GM12878 (cell line): ENCODE measurements around the gene SLC38A3. TPM values are rescaled to one million over a fixed set of nuclear protein-coding genes. Genes with fewer than 3 reads are reported as not detected.
A peak's percentile ranks its signal among the peaks of the same experiment; 100 is the strongest.

Experiments
- ATF2 ChIP-seq: IDR thresholded peaks from 2 replicates; pipeline ENCODE4 v1.6.1; 2012; ENCODE audit warnings: low read length, inconsistent platforms
- CHD4 ChIP-seq: fragments of 200-600 bp; sonication (generic); IDR thresholded peaks from 2 replicates; pipeline ENCODE4 v1.6.1; 2016; ENCODE audit warnings: mild to moderate bottlenecking
- CREB1 ChIP-seq: IDR thresholded peaks from 2 replicates; pipeline ENCODE4 v1.6.1; 2012; ENCODE audit warnings: low read depth, mild to moderate bottlenecking, inconsistent platforms
- E2F8 ChIP-seq: fragments of 450-650 bp; IDR thresholded peaks from 2 replicates; pipeline ENCODE4 v1.6.1; 2018; ENCODE audit warnings: mild to moderate bottlenecking, low read depth, moderate library complexity; ENCODE audit not compliant: partially characterized antibody
- MLLT1 ChIP-seq: fragments of 450-650 bp; IDR thresholded peaks from 2 replicates; pipeline ENCODE4 v1.6.1; 2016; ENCODE audit warnings: mild to moderate bottlenecking
- NFIC ChIP-seq: IDR thresholded peaks from 2 replicates; pipeline ENCODE4 v1.6.1; 2012; ENCODE audit warnings: low read depth, mild to moderate bottlenecking, inconsistent platforms, low read length, moderate library complexity
- NFYB ChIP-seq: IDR thresholded peaks from 2 replicates; pipeline ENCODE4 v1.6.1; 2011; ENCODE audit warnings: low read depth, mild to moderate bottlenecking, low read length, improper control_type of control experiment, moderate library complexity; ENCODE audit not compliant: insufficient read depth
- PML ChIP-seq: IDR thresholded peaks from 2 replicates; pipeline ENCODE4 v1.6.1; 2012; ENCODE audit warnings: low read length, inconsistent platforms
- POLR2AphosphoS5 ChIP-seq: IDR thresholded peaks from 2 replicates; pipeline ENCODE4 v1.6.1; 2011; ENCODE audit warnings: mild to moderate bottlenecking, low read length, inconsistent platforms
- RELB ChIP-seq: fragments of 450-650 bp; IDR thresholded peaks from 2 replicates; pipeline ENCODE4 v1.6.1; 2017; ENCODE audit warnings: low read depth, mild to moderate bottlenecking, moderate library complexity
- SMC3 ChIP-seq: IDR thresholded peaks from 2 replicates; pipeline ENCODE4 v1.6.1; 2011; ENCODE audit warnings: low read length, improper control_type of control experiment, borderline replicate concordance
- STAT1 ChIP-seq: fragments of 450-650 bp; conservative IDR thresholded peaks from 2 replicates; pipeline ENCODE4 v1.6.1; 2014; ENCODE audit warnings: antibody characterized with exemption, mild to moderate bottlenecking
- TCF7 ChIP-seq: IDR thresholded peaks from 2 replicates; pipeline ENCODE4 v1.6.1; 2014; ENCODE audit warnings: antibody characterized with exemption, borderline replicate concordance
- YBX1 ChIP-seq: fragments of 450-650 bp; IDR thresholded peaks from 2 replicates; pipeline ENCODE4 v1.6.1; 2016; ENCODE audit warnings: antibody characterized with exemption
- YY1 ChIP-seq: IDR thresholded peaks from 2 replicates; pipeline ENCODE4 v1.6.1; 2011; ENCODE audit warnings: low read depth, mild to moderate bottlenecking, low read length
- ZNF384 ChIP-seq: IDR thresholded peaks from 2 replicates; pipeline ENCODE4 v1.6.1; 2012; ENCODE audit warnings: low read depth, mild to moderate bottlenecking, low read length, improper control_type of control experiment, borderline replicate concordance
- ZNF622 ChIP-seq: fragments of 450-650 bp; IDR thresholded peaks from 2 replicates; pipeline ENCODE4 v1.6.1; 2017; ENCODE audit warnings: mild to moderate bottlenecking, inconsistent platforms
- polyA plus RNA-seq, 11 experiments: library from polyadenylated mRNA; depleted of rRNA in 4 of 11; unstranded in 6 of 11; stranded (reverse) in 5 of 11; fragments of >200 nt; fragmentation: Nextera tagmentation in 4 of 11; fragmentation: Illumina TruSeq in 1 of 11; extraction: Ambion mirVana in 4 of 11; extraction: Trizol in 1 of 11; gene quantifications; 1 replicate in 1 of 11; 2 replicates in 10 of 11; pipeline versions ENCODE4 v1.2.1 to v1.2.3, GENCODE V29; 2011 to 2016; ENCODE audit warnings: inconsistent platforms in 2 of 11, missing spikeins in 2 of 11, low read depth in 1 of 11
- total RNA-seq, 4 experiments: library from RNA; depleted of rRNA in 3 of 4; stranded (reverse); fragments of >200 nt in 3 of 4; fragmentation: Illumina TruSeq in 1 of 4; extraction: Trizol in 1 of 4; gene quantifications; 2 replicates each; pipeline versions ENCODE4 v1.2.1 to v1.2.3, GENCODE V29; 2013 to 2021
- TF ChIP-seq, protein P1 (sequence below): fragments of 150-350 bp; IDR thresholded peaks from 2 replicates; pipeline ENCODE4 v1.6.1; 2016; ENCODE audit warnings: low read depth, low read length

The SLC38A3 gene
- total and polyA plus RNA-seq, 10 of the 15 experiments (the other 5 are each of a cell fraction or from before 2014, with no cell fraction given): 0.14 TPM; not detected in 9

DNA sequence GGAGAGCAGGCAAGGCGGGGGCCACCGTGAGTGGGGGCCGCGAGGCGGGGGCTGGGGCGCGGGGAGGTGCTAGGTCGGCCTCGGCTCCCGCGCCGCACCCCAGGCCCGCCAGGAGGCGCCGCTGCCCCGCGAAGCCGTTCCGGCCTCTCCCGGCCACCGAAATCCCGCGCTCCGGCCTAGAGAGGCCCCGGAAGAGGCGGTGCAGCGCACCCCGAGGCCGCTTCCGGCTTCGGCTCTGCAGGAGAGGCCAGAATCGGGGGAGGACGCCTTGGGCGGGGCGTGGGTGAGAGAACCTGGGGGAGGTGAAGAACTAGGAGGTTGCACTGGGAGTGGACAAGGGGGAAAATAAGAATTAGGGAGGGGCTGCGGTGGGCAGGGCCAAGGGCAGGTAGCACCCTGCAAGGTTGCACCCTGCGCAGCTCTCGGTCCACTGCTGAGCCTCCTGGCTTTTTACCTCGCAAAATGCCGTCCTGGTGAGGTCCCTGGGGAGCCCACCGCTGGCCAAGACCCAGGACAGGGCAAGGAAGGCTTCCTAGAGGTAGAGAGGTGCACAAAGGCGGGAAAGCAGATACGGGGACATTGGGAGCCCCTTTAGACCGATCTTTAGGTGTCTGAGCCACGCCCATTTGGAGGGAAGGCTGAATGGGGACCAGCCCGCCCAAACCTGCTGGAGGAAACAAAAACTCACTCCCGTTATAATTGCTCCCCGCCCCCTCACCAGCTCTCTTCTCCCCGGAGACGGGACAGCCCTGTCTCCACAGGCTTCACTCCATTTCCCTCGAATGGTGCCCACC, 22.5 kb downstream of the SLC38A3 start (continued):
- TF ChIP-seq MLLT1: no peak
- peak; percentile 92 for TF ChIP-seq E2F8
- no peak; the same call in 1 of the 2 replicates for TF ChIP-seq ZNF384
- TF ChIP-seq ZNF622: no peak
- peak; percentile 66; the same call in 1 of the 2 replicates for TF ChIP-seq POLR2AphosphoS5
- TF ChIP-seq PML: no peak; the same call in 1 of the 2 replicates
- peak; percentile 69 for TF ChIP-seq CREB1
- TF ChIP-seq TCF7: no peak
- TF ChIP-seq SMC3: peak; percentile 90
- no peak for TF ChIP-seq NFYB
- no peak for TF ChIP-seq ATF2
- TF ChIP-seq STAT1: peak; percentile 78; the same call in 1 of the 2 replicates
- TF ChIP-seq, protein P1, sequence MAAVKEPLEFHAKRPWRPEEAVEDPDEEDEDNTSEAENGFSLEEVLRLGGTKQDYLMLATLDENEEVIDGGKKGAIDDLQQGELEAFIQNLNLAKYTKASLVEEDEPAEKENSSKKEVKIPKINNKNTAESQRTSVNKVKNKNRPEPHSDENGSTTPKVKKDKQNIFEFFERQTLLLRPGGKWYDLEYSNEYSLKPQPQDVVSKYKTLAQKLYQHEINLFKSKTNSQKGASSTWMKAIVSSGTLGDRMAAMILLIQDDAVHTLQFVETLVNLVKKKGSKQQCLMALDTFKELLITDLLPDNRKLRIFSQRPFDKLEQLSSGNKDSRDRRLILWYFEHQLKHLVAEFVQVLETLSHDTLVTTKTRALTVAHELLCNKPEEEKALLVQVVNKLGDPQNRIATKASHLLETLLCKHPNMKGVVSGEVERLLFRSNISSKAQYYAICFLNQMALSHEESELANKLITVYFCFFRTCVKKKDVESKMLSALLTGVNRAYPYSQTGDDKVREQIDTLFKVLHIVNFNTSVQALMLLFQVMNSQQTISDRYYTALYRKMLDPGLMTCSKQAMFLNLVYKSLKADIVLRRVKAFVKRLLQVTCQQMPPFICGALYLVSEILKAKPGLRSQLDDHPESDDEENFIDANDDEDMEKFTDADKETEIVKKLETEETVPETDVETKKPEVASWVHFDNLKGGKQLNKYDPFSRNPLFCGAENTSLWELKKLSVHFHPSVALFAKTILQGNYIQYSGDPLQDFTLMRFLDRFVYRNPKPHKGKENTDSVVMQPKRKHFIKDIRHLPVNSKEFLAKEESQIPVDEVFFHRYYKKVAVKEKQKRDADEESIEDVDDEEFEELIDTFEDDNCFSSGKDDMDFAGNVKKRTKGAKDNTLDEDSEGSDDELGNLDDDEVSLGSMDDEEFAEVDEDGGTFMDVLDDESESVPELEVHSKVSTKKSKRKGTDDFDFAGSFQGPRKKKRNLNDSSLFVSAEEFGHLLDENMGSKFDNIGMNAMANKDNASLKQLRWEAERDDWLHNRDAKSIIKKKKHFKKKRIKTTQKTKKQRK: no peak
- TF ChIP-seq NFIC: no peak
- no peak for TF ChIP-seq YBX1
- TF ChIP-seq YY1: peak; percentile 80
- TF ChIP-seq RELB: peak; percentile 36; the same call in 1 of the 2 replicates
- no peak for TF ChIP-seq CHD4
